K562 (cell line): ENCODE data around the gene FTO. TPM values are rescaled to one million over a fixed set of nuclear protein-coding genes. Genes with fewer than 3 reads are reported as not detected.

ENCODE experiments used
- ATAC-seq: fragments of 200-7000 bp; cut with Tn5 transposase; 3 replicates; pipeline ENCODE4 v1.9.1; 2020; ENCODE audit warnings: moderate library complexity
- BruUV-seq: library from RNA; stranded (reverse); fragments of 400-500 nt; replicated peaks from 2 replicates; lab custom pipeline; 2021; lab: Mats Ljungman, UMichigan
- CTCF ChIA-PET: fragments of 300-600 bp; formaldehyde crosslinking; extraction: SDS; loops from one replicate; lab custom pipeline; 2021; ENCODE audit warnings: low intra/inter-chr PET ratio; lab: Yijun Ruan, JAX
- POLR2A ChIA-PET: fragments of 300-600, 350-650 bp; sonication (Branson Sonifier 250); formaldehyde crosslinking; extraction: SDS; loops from one replicate; lab custom pipeline; 2021; ENCODE audit warnings: antibody characterized with exemption, inconsistent platforms; lab: Yijun Ruan, JAX
- DNase-seq, 4 experiments: peaks; one replicate each; pipeline versions ENCODE4 v3.0.0 to v3.0.0-alpha.2; 2011 to 2018; ENCODE audit warnings: low spot score in 3 of 4, mixed read lengths in 3 of 4; ENCODE audit errors: extremely low read depth in 1 of 4
- FAIRE-seq: peaks from 2 replicates; lab custom pipeline; 2011; peaks lifted over from hg19 to GRCh38; lab: Jason Lieb, UNC
- H2AFZ ChIP-seq: 2 replicates; pipeline ENCODE4 v1.6.0; 2011; ENCODE audit warnings: low read depth, low read length, control low read depth, inconsistent platforms
- H3K27ac ChIP-seq: fragments of 200-600 bp; 3 replicates; pipeline ENCODE4 v1.8.0; 2011; ENCODE audit warnings: low read depth, mild to moderate bottlenecking, control low read depth, inconsistent platforms, low read length, moderate library complexity, mixed read lengths; ENCODE audit errors: extremely low read depth
- H3K27me3 ChIP-seq, 2 experiments: fragments of 300-600 bp in 1 of 2; 2 replicates in 1 of 2; 3 replicates in 1 of 2; pipeline versions ENCODE4 v1.6.0 to v1.8.0; 2011; ENCODE audit warnings: inconsistent platforms in 2 of 2, low read length in 2 of 2, mild to moderate bottlenecking in 1 of 2, mixed read lengths in 1 of 2, moderate library complexity in 1 of 2; ENCODE audit not compliant: control insufficient read depth in 2 of 2, insufficient read depth in 2 of 2
- H3K36me3 ChIP-seq: fragments of 300-600 bp; 3 replicates; pipeline ENCODE4 v1.8.0; 2011; ENCODE audit warnings: mild to moderate bottlenecking, low read length, inconsistent platforms; ENCODE audit not compliant: control insufficient read depth, insufficient read depth
- H3K4me1 ChIP-seq, 2 experiments: fragments of 200-600 bp in 1 of 2; replicated peaks in 1 of 2; 2 replicates in 1 of 2; 3 replicates in 1 of 2; pipeline versions ENCODE4 v1.5.1 to v1.8.0; 2011; ENCODE audit warnings: inconsistent platforms in 2 of 2, low read length in 2 of 2, mild to moderate bottlenecking in 1 of 2, mixed read lengths in 1 of 2, moderate library complexity in 1 of 2; ENCODE audit not compliant: control insufficient read depth in 2 of 2, insufficient read depth in 2 of 2
- H3K4me2 ChIP-seq: 2 replicates; pipeline ENCODE4 v1.6.1; 2011; ENCODE audit warnings: low read length, control low read depth, inconsistent platforms, mixed read lengths; ENCODE audit not compliant: insufficient read depth
- H3K4me3 ChIP-seq: fragments of 200-600 bp; sonication (generic), shearing (Covaris generic); 2 replicates; pipeline ENCODE4 v1.5.1; 2016; ENCODE audit warnings: control low read depth, inconsistent platforms
- H3K79me2 ChIP-seq: fragments of 200-600 bp; 3 replicates; pipeline ENCODE4 v1.8.0; 2011; ENCODE audit warnings: low read length, inconsistent platforms; ENCODE audit not compliant: control insufficient read depth, insufficient read depth
- H3K9ac ChIP-seq, 2 experiments: 2 replicates each; pipeline versions ENCODE4 v1.6.0 to v1.6.1; 2011; ENCODE audit warnings: low read depth in 2 of 2, low read length in 2 of 2, control low read depth in 1 of 2, inconsistent platforms in 1 of 2, mild to moderate bottlenecking in 1 of 2, mixed read lengths in 1 of 2; ENCODE audit not compliant: insufficient read depth in 1 of 2
- H3K9me1 ChIP-seq: one replicate; pipeline ENCODE4 v1.6.0; 2011; ENCODE audit warnings: inconsistent platforms, mild to moderate bottlenecking, low read length, moderate library complexity; ENCODE audit not compliant: control insufficient read depth, insufficient read depth
- H3K9me3 ChIP-seq: replicated peaks from 2 replicates; pipeline ENCODE4 v1.5.1; 2011; ENCODE audit warnings: low read depth, low read length, inconsistent platforms; ENCODE audit not compliant: control insufficient read depth, insufficient read depth
- H4K20me1 ChIP-seq: replicated peaks from 2 replicates; pipeline ENCODE4 v1.6.1; 2011; ENCODE audit warnings: low read length, inconsistent platforms, mixed read lengths; ENCODE audit not compliant: control insufficient read depth, insufficient read depth
- C11orf30 ChIP-seq: fragments of 450-650 bp; IDR thresholded peaks from 2 replicates; pipeline ENCODE4 v1.6.1; 2016; ENCODE audit warnings: low read depth, mild to moderate bottlenecking
- FOXA1 ChIP-seq: fragments of 450-650 bp; IDR thresholded peaks from 2 replicates; pipeline ENCODE4 v1.6.1; 2016; ENCODE audit warnings: mild to moderate bottlenecking, borderline replicate concordance
- HES1 ChIP-seq: fragments of 450-650 bp; IDR thresholded peaks from 2 replicates; pipeline ENCODE4 v1.6.1; 2016; ENCODE audit warnings: low read depth, mild to moderate bottlenecking, moderate library complexity
- NUFIP1 ChIP-seq: fragments of 450-650 bp; IDR thresholded peaks from 2 replicates; pipeline ENCODE4 v1.6.1; 2018; ENCODE audit not compliant: partially characterized antibody
- PURB ChIP-seq: sonication (generic); formaldehyde crosslinking; IDR thresholded peaks from 2 replicates; pipeline ENCODE4 v1.9.0; 2021; ENCODE audit warnings: low read depth, mild to moderate bottlenecking, missing genetic modification reagents
- TEAD1 ChIP-seq, 2 experiments: fragments of 450-650 bp in 1 of 2; sonication (generic) in 1 of 2; formaldehyde crosslinking; IDR thresholded peaks; 2 replicates each; pipeline versions ENCODE4 v1.4.0 to v1.8.0; 2020 to 2022; ENCODE audit warnings: mild to moderate bottlenecking in 2 of 2, missing genetic modification reagents in 1 of 2
- ZNF274 ChIP-seq: IDR thresholded peaks from 2 replicates; pipeline ENCODE4 v1.6.1; 2011; ENCODE audit warnings: low read depth, mild to moderate bottlenecking, low read length, moderate library complexity, borderline replicate concordance
- ZNF395 ChIP-seq: fragments of 200-800 bp; sonication (Bioruptor generic); IDR thresholded peaks from 2 replicates; pipeline ENCODE4 v1.6.1; 2017; ENCODE audit warnings: missing genetic modification characterization, missing compliant biosample characterization
- ZSCAN29 ChIP-seq: fragments of 450-650 bp; IDR thresholded peaks from 2 replicates; pipeline ENCODE4 v1.6.1; 2017
- in situ Hi-C: fragments of 300-500 bp; cut with MboI; formaldehyde crosslinking; loops from 4 replicates; pipeline ENCODE4 v1.15.0; 2018; ENCODE audit warnings: inconsistent platforms, mixed read lengths
- intact Hi-C: fragments of 100-400 bp; cut with micrococcal nuclease; formaldehyde crosslinking; loops from 2 replicates; pipeline ENCODE4 v1.14.2; 2022
- polyA plus RNA-seq, 8 experiments: library from polyadenylated mRNA; depleted of rRNA in 4 of 8; stranded (reverse) in 5 of 8; unstranded in 3 of 8; fragments of >200 nt; fragmentation: Nextera tagmentation in 2 of 8; fragmentation: Illumina TruSeq in 1 of 8; extraction: Ambion mirVana in 2 of 8; extraction: Trizol in 1 of 8; gene quantifications; 2 replicates each; pipeline versions ENCODE4 v1.2.1 to v1.2.3, GENCODE V29; 2011 to 2014; ENCODE audit warnings: inconsistent platforms in 1 of 8, missing spikeins in 1 of 8
- total RNA-seq, 7 experiments: library from RNA; depleted of rRNA in 6 of 7; stranded (reverse); fragments of >200 nt in 6 of 7; fragmentation: Illumina TruSeq in 2 of 7; extraction: Trizol in 2 of 7; gene quantifications; 2 replicates each; pipeline versions ENCODE4 v1.2.1 to v1.2.3, GENCODE V29; 2011 to 2021; ENCODE audit warnings: low replicate concordance in 1 of 7
- TF ChIP-seq, protein P1 (sequence below), 2 experiments: fragments of 450-650 bp; IDR thresholded peaks; 2 replicates each; pipeline ENCODE4 v1.6.1; 2016; ENCODE audit warnings: mild to moderate bottlenecking in 2 of 2, borderline replicate concordance in 1 of 2, low read depth in 1 of 2, moderate library complexity in 1 of 2
- TF ChIP-seq, protein P2 (sequence below): fragments of 250-450 bp; sonication (Bioruptor Pico); IDR thresholded peaks from 2 replicates; pipeline ENCODE4 v1.4.0; 2020

The FTO gene
- total and polyA plus RNA-seq, 9 of the 15 experiments (the other 6 are each of a cell fraction or from before 2014, with no cell fraction given) = 11.3 to 27.7 (median 25.5) TPM

- no peak overlapping the region for H2AFZ ChIP-seq
- no peaks in the 10 kb centered on the region for H3K36me3 ChIP-seq
- CTCF ChIA-PET = no interaction called here
- in situ Hi-C loops (no loop called here), intact Hi-C loops (no loop called here)
- H3K27ac ChIP-seq = no peak overlapping the region
- no peak overlapping the region for H3K4me3 ChIP-seq
- no peaks in the 10 kb centered on the region for H3K4me1 ChIP-seq
- no peak overlapping the region for H3K4me2 ChIP-seq
- H4K20me1 ChIP-seq = no peaks in the 10 kb centered on the region
- POLR2A ChIA-PET = interaction anchor here (0.6 to 0.7 kb wide), 2 partner anchors 25 to 121 kb away, joined by 3 read pairs; no protein-coding TSS in a partner anchor
- no peaks in the 10 kb centered on the region for H3K9me3 ChIP-seq
- ATAC-seq (no peak), FAIRE-seq (no peak), DNase-seq (no peak)
- no peak overlapping the region for H3K9ac ChIP-seq
- no TSS peak for BruUV-seq
- H3K79me2 ChIP-seq = no peaks in the 10 kb centered on the region
- H3K27me3 ChIP-seq = no peaks in the 10 kb centered on the region
- no peaks in the 10 kb centered on the region for H3K9me1 ChIP-seq
- no peak for TF ChIP-seq TEAD1 (CRISPR knock-in tag; IDR thresholded peaks at IDR 0.05)
- TF ChIP-seq ZNF395 (CRISPR knock-in tag) = no peak
- TF ChIP-seq PURB = no peak
- TF ChIP-seq ZNF274 = no peak
- no peak for TF ChIP-seq C11orf30
- TF ChIP-seq, protein P1, sequence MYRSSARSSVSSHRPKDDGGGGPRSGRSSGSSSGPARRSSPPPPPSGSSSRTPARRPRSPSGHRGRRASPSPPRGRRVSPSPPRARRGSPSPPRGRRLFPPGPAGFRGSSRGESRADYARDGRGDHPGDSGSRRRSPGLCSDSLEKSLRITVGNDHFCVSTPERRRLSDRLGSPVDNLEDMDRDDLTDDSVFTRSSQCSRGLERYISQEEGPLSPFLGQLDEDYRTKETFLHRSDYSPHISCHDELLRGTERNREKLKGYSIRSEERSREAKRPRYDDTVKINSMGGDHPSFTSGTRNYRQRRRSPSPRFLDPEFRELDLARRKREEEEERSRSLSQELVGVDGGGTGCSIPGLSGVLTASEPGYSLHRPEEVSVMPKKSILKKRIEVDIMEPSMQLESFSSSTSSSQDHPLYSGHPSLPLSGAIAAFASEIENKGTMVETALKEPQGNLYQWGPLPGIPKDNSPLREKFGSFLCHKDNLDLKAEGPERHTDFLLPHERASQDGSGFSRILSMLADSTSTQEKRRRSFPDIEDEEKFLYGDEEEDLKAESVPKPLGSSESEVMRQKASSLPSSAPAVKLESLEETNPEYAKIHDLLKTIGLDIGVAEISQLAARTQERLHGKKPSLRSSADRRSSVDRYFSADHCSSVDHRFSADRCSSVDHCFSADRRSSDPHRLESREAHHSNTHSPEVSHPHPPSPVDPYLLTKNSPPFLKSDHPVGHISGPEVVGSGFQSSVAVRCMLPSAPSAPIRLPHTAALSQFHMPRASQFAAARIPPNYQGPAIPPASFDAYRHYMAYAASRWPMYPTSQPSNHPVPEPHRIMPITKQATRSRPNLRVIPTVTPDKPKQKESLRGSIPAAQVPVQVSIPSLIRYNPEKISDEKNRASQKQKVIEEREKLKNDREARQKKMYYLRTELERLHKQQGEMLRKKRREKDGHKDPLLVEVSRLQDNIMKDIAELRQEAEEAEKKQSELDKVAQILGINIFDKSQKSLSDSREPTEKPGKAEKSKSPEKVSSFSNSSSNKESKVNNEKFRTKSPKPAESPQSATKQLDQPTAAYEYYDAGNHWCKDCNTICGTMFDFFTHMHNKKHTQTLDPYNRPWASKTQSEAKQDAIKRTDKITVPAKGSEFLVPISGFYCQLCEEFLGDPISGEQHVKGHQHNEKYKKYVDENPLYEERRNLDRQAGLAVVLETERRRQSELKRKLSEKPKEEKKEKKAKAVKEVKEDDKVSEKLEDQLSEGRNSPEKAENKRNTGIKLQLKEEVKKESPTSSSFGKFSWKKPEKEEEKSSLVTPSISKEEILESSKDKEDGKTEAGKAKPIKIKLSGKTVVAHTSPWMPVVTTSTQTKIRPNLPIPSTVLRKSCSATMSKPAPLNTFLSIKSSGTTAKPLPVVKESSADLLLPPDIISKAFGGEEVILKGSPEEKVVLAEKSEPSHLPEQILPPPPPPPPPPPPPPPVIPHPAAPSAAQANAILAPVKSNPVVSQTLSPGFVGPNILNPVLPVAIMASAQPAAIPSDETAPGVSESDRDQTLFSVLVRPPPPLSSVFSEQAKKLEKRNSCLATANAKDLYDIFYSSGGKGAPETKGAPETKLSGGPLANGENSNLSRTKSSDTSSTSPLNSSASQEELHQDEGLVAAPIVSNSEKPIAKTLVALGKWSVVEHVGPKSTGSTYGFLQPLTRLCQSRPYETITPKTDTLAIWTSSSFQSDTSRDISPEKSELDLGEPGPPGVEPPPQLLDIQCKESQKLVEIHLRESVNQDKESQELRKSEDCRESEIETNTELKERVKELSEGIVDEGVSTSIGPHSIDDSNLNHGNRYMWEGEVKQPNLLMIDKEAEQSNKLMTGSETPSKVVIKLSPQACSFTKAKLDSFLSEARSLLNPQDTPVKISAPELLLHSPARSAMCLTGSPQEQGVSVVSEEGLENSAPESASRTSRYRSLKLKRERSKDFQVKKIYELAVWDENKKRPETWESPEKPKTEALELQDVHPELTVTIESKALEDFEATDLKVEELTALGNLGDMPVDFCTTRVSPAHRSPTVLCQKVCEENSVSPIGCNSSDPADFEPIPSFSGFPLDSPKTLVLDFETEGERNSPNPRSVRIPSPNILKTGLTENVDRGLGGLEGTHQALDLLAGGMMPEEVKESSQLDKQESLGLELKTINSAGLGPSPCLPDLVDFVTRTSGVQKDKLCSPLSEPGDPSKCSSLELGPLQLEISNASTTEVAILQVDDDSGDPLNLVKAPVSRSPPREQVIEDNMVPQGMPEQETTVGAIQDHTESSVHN (IDR thresholded peaks at IDR 0.05; ENCODE audit: borderline replicate concordance in 1 of 2, low read depth in 1 of 2) = no peak
- TF ChIP-seq NUFIP1 = no peak
- TF ChIP-seq FOXA1 = no peak
- TF ChIP-seq ZSCAN29 = no peak
- TF ChIP-seq, protein P2, sequence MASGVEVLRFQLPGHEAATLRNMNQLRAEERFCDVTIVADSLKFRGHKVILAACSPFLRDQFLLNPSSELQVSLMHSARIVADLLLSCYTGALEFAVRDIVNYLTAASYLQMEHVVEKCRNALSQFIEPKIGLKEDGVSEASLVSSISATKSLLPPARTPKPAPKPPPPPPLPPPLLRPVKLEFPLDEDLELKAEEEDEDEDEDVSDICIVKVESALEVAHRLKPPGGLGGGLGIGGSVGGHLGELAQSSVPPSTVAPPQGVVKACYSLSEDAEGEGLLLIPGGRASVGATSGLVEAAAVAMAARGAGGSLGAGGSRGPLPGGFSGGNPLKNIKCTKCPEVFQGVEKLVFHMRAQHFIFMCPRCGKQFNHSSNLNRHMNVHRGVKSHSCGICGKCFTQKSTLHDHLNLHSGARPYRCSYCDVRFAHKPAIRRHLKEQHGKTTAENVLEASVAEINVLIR (CRISPR knock-in tag) = no peak
- no peak for TF ChIP-seq HES1
These were observed 260.3 kb downstream of the FTO start for GRCh38 chr16:53964145-53964790.
